Fibroblast of lung (primary cell): ENCODE results near the gene PEX11A.

Experiments
- EZH2 ChIP-seq: IDR thresholded peaks from 2 replicates; pipeline ENCODE4 v1.5.1; 2012; ENCODE audit warnings: low read length, control low read depth, mild to moderate bottlenecking; ENCODE audit errors: missing control alignments
- TF ChIP-seq, protein P1 (sequence below), 2 donors: IDR thresholded peaks in 1 of 2; conservative IDR thresholded peaks in 1 of 2; 1 replicate in 1 of 2; 2 replicates in 1 of 2; pipeline ENCODE4 v1.5.1; 2011 to 2012; ENCODE audit warnings: low read length in 2 of 2, control low read depth in 1 of 2, inconsistent platforms in 1 of 2, low read depth in 1 of 2, mild to moderate bottlenecking in 1 of 2

DNA sequence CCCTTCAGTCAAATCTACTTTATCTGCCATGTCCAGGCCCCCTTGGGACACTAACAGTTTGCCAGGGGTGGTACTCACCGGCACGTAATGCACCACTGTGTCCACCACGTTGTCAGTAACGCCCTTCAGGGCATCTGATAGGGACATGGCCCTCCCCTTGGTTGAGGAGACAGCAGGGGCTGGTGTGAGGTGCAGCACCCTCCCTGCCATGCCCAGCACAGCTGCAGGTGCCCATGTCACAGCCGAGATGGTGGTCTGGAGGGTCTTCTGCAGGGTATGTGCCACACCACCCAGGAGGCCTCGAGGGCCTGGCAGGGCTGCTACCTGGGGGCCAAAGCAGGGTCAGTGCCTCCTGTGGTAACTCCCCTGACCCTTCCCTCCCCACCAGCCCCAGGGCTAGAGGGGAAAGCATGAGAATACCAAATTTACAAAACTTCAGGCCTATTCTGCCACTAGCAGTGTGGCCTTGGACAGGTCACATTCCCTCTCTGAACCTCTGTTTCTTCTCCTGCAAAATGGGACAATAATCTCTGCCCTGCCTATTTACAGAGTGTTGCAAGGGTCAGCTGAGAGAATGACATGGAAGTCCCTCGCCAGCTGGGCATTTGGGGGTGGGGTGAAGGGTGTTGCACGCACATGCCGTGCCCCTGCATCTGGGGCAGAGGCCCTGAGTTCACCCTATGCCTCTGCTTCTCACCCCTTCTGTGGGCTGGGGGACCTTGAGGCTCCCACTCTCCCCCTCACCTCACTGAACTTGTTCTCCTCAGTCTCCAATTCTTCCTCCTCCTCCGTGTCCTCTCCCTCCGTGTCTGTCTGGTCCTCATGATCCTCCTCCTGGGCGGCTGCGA lies 23.5 kb downstream of the PEX11A start:
- TF ChIP-seq, protein P1, sequence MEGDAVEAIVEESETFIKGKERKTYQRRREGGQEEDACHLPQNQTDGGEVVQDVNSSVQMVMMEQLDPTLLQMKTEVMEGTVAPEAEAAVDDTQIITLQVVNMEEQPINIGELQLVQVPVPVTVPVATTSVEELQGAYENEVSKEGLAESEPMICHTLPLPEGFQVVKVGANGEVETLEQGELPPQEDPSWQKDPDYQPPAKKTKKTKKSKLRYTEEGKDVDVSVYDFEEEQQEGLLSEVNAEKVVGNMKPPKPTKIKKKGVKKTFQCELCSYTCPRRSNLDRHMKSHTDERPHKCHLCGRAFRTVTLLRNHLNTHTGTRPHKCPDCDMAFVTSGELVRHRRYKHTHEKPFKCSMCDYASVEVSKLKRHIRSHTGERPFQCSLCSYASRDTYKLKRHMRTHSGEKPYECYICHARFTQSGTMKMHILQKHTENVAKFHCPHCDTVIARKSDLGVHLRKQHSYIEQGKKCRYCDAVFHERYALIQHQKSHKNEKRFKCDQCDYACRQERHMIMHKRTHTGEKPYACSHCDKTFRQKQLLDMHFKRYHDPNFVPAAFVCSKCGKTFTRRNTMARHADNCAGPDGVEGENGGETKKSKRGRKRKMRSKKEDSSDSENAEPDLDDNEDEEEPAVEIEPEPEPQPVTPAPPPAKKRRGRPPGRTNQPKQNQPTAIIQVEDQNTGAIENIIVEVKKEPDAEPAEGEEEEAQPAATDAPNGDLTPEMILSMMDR (conservative IDR thresholded peaks at IDR 0.05 in 1 of 2, IDR thresholded peaks at IDR 0.05 in 1 of 2; ENCODE audit: low read depth in 1 of 2, low read length in 2 of 2), result no peak
- no peak for TF ChIP-seq EZH2
